Effector memory CD8-positive, alpha-beta T cell (primary cell): ENCODE measurements around the gene MYO1E.
A peak's percentile ranks its signal among the peaks of the same experiment; 100 is the strongest.

Source experiments
- ATAC-seq: fragments of 150-1000 bp; cut with Tn5 transposase; replicated peaks from 2 replicates; pipeline ENCODE4 v1.10.0; 2021; ENCODE audit warnings: mild to moderate bottlenecking, moderate library complexity
- DNase-seq, 3 experiments: peaks; one replicate each; pipeline ENCODE4 v3.0.0; 2021
- H3K27ac Mint-ChIP-seq, 2 donors: one replicate each; pipeline ENCODE4 v1.8.0; 2022; ENCODE audit warnings: mild to moderate bottlenecking in 2 of 2, mixed read lengths in 2 of 2, moderate library complexity in 2 of 2
- H3K27me3 Mint-ChIP-seq, 2 donors: one replicate each; pipeline ENCODE4 v1.8.0; 2022; ENCODE audit warnings: mixed read lengths in 2 of 2
- H3K36me3 Mint-ChIP-seq: one replicate; pipeline ENCODE4 v1.8.0; 2022; ENCODE audit warnings: mild to moderate bottlenecking, moderate library complexity, mixed read lengths; ENCODE audit not compliant: insufficient read depth
- H3K4me1 Mint-ChIP-seq, 2 donors: one replicate each; pipeline ENCODE4 v1.8.0; 2022; ENCODE audit warnings: low read depth in 2 of 2, mixed read lengths in 2 of 2
- H3K4me3 Mint-ChIP-seq, 2 donors: one replicate each; pipeline ENCODE4 v1.8.0; 2022; ENCODE audit warnings: mild to moderate bottlenecking in 2 of 2, mixed read lengths in 2 of 2, moderate library complexity in 2 of 2
- H3K9me3 Mint-ChIP-seq, 2 donors: one replicate each; pipeline ENCODE4 v1.8.0; 2022; ENCODE audit warnings: mixed read lengths in 2 of 2

MYO1E gene

DNA sequence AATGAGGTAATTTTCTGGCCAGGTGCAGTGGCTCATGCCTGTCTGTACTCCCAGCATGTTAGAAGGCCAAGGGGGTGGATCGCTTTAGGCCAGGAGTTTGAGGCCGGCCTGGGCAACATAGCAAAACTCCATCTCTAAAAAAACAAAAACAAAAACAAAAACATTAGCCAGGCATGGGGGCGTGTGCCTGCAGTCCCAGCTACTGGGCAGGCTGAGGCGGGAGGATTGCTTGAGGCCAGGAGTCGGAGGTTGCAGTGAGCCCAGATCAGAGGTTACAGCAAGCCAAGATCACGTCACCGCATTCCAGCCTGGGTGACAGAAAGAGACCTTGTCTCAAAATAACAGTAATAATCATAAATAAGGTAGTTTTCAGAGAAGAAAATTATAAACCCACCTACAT lies 110.4 kb downstream of the MYO1E start:
- Mint-ChIP-seq H3K27ac (no peak overlapping the region), H3K36me3 (no peaks in the 10 kb centered on the region)
- ATAC-seq, result no peak

DNA sequence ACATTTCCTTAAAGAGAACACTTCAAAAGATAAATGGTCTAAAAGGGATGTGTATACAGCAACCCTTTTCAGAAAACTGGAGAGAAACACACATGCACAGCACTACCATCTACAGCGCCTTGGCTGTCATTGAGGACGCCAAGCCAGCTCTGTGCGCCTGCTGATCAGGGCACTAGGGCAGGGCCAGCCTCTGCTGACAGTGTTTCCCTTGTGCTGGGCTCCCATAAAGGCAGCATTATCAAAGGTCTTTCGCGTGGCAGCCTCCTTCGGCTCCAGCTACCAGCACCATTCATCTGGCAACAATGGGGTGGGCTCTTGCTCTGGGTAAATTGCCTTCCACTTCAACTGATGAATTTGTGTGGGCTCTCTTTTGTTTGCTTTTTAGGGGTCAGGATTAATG lies 112.6 kb downstream of the MYO1E start:
- Mint-ChIP-seq H3K4me3 (no peak overlapping the region), H3K27me3 (peaks cover 0 to 4% of the 10 kb centered on the region in 2 donors), H3K4me1 (peaks cover 5 to 7% of the 10 kb centered on the region in 2 donors), H3K27ac (no peak overlapping the region), H3K9me3 (no peaks in the 10 kb centered on the region), H3K36me3 (no peaks in the 10 kb centered on the region)
- no peak for ATAC-seq
- no peak for DNase-seq

More for the DNA sequence above, 110.4 kb downstream of the MYO1E start:
- DNase-seq, result no peak
- no peak overlapping the region for H3K4me3 Mint-ChIP-seq
- no peaks in the 10 kb centered on the region for H3K9me3 Mint-ChIP-seq
- no peaks in the 10 kb centered on the region for H3K4me1 Mint-ChIP-seq
- peaks cover 0 to under 1% of the 10 kb centered on the region in 2 donors for H3K27me3 Mint-ChIP-seq

DNA sequence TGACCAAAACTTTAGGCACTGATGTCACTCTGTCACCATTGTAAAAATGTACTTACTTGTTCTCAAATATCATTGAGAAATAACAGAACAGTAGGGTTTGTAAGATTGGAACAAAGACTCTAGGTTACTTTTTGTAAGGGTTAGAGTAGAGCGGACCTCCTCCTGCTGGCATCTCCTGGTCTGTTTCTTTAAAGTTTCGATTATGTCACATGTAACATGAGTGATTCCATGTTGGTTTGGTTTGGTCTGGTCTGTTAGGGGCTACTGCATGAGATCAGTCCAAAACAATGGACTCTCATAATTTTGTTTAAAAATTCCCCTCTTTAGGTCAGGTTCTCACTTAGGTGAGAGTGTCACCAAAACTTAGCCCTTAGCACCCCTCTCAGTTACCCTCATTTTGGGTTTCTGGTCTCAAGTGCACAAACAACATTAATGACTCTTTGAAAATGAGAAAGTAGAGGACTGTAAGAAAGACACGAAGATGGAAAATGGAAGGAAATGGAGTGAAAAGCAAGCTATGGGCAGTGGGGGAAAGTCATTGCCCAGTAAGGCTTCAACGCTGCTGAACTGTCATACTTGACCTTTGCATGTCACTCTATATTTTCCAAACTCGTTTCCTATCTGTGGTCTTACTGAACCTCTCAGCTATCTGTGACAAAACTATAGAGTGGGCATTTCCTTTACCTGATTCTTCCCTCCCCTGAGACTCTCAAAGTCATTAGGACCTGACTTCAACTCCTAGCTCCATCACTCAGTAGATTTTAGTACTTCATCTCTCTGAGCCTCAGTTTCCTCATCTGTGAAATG lies 113.3 kb downstream of the MYO1E start:
- H3K27ac Mint-ChIP-seq, result no peak overlapping the region

DNA sequence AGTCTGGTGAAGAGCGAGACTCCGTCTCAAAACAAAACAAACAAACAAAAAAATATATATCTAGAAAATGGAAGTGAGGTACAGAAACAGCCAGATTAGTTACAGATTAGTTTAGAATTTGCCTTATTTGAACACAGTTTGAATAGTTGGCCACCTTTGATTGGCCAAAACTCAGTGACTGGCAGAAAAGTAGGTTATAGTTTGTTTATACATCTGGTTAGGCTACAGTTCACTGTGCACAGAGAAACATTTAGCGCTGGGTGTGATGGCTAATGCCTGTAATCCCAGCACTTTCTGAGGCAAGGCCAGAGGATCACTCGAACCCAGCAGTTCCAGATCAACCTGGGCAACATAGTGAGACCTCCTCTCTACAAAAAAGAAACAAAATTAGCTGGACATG lies 114.4 kb downstream of the MYO1E start:
- Mint-ChIP-seq H3K27me3 (peaks cover 0 to 4% of the 10 kb centered on the region in 2 donors), H3K36me3 (no peaks in the 10 kb centered on the region), H3K4me3 (no peak overlapping the region), H3K27ac (no peak overlapping the region), H3K9me3 (no peaks in the 10 kb centered on the region), H3K4me1 (peaks cover 5 to 7% of the 10 kb centered on the region in 2 donors)
- DNase-seq (no peak), ATAC-seq (no peak)

More for the DNA sequence above, 113.3 kb downstream of the MYO1E start:
- no peak for DNase-seq
- Mint-ChIP-seq H3K36me3 (no peaks in the 10 kb centered on the region), H3K9me3 (no peaks in the 10 kb centered on the region), H3K4me1 (peaks cover 5 to 7% of the 10 kb centered on the region in 2 donors), H3K4me3 (no peak overlapping the region), H3K27me3 (peaks cover 0 to 4% of the 10 kb centered on the region in 2 donors)
- ATAC-seq, result no peak

DNA sequence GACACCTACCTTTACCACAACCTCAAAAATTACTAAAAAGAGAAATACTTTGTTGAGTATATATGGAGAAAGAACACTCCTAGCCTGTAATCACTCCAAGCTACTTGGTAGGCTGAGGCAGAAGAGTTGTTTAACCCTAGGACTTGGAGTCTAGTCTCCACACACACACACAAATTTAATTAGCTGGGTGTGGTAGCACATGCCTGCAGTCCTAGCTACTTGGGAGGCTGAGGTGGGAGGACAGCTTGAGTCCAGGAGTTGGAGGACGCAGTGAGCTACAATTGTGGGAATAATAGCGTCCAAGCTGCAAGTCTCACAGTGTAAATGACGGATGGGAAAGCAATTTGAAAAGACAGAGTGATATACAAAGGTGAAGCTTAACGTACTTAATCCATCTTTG lies 115.5 kb downstream of the MYO1E start:
- Mint-ChIP-seq H3K27me3 (peaks cover 0 to 4% of the 10 kb centered on the region in 2 donors), H3K9me3 (no peaks in the 10 kb centered on the region), H3K4me3 (no peak overlapping the region), H3K36me3 (no peaks in the 10 kb centered on the region), H3K4me1 (peaks cover 5 to 7% of the 10 kb centered on the region in 2 donors), H3K27ac (no peak overlapping the region)
- DNase-seq (no peak), ATAC-seq (no peak)

DNA sequence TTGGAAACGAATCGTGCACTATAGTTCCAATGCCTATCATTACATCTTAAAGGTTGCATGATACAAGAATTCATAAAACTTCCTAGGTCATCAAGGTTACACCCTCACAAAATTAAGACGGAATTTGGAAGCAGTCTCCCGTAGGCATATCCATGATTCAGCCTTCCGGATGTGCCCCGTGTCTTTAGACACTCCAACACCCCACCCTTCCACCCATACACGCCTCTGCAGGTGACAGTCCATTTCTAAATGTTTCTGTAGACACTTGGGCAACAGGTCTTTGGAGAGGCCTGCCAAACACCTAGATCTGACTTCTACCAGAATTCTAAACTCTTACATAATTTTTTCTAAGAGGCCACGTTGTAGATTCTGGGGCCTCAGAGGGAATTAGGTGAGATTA lies 116.2 kb downstream of the MYO1E start:
- Mint-ChIP-seq H3K4me3 (no peak overlapping the region), H3K27me3 (peaks cover 0 to 4% of the 10 kb centered on the region in 2 donors), H3K9me3 (no peaks in the 10 kb centered on the region), H3K27ac (no peak overlapping the region), H3K36me3 (no peaks in the 10 kb centered on the region), H3K4me1 (peaks cover 5 to 7% of the 10 kb centered on the region in 2 donors)
- DNase-seq, result no peak
- ATAC-seq, result no peak

DNA sequence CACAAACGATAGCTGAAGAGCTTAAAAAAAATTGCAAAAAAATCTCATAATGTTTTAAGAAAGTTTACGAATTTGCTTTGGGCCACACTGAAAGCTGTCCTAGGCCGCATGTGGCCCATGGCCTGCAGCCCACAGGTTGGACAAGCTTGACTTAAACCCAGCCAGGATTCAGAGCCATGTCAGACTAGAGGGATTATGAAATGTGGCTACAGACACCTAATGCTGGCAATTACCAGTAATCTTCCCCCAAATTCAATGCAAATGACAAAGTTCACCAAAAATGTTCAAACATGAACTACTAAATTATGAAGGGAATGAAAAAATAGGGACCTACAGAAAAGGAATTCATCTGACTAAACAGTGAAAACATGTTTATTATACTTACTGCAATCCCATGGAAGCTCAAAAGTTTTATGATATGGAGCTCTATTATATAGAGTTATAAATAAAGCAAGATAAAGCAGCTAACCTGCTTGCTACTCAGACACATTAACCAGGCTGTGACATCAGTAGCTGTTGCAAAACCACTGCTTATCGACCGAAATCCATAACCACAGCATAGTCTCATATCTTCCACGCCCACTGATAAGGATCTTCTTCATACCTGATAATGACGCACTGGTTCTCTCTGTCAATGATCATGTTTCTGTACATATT lies 116.9 kb downstream of the MYO1E start:
- H3K4me3 Mint-ChIP-seq, result no peak overlapping the region
- no peak for DNase-seq
- H3K27me3 Mint-ChIP-seq, result peaks cover 0 to 4% of the 10 kb centered on the region in 2 donors
- no peak overlapping the region for H3K27ac Mint-ChIP-seq
- H3K36me3 Mint-ChIP-seq, result no peaks in the 10 kb centered on the region
- peak; percentile 54 for ATAC-seq
- no peaks in the 10 kb centered on the region for H3K9me3 Mint-ChIP-seq
- H3K4me1 Mint-ChIP-seq, result peaks cover 5 to 7% of the 10 kb centered on the region in 2 donors

DNA sequence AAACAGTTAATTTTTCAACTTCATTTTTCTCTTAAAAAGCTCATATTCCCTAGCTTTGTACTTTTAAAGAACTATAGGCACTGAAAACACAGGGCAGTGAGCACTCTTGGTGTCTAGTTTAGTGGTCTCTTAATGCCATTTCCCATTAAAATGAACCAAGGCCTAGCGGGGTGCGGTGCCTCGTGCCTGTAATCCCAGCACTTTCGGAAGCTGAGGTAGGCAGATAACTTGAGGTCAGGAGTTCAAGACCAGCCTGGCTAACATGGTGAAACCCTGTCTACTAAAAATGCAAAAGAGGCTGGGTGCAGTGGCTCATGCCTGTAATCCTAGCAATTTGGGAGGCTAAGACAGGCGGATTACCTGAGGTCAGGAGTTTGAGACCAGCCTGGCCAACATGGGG lies 120.5 kb downstream of the MYO1E start:
- H3K4me1 Mint-ChIP-seq, result peaks cover 5 to 7% of the 10 kb centered on the region in 2 donors
- no peak overlapping the region for H3K4me3 Mint-ChIP-seq
- DNase-seq (no peak), ATAC-seq (no peak)
- H3K27me3 Mint-ChIP-seq, result peaks cover 0 to 2% of the 10 kb centered on the region in 2 donors
- no peaks in the 10 kb centered on the region for H3K36me3 Mint-ChIP-seq
- H3K9me3 Mint-ChIP-seq, result no peaks in the 10 kb centered on the region
- H3K27ac Mint-ChIP-seq, result no peak overlapping the region

DNA sequence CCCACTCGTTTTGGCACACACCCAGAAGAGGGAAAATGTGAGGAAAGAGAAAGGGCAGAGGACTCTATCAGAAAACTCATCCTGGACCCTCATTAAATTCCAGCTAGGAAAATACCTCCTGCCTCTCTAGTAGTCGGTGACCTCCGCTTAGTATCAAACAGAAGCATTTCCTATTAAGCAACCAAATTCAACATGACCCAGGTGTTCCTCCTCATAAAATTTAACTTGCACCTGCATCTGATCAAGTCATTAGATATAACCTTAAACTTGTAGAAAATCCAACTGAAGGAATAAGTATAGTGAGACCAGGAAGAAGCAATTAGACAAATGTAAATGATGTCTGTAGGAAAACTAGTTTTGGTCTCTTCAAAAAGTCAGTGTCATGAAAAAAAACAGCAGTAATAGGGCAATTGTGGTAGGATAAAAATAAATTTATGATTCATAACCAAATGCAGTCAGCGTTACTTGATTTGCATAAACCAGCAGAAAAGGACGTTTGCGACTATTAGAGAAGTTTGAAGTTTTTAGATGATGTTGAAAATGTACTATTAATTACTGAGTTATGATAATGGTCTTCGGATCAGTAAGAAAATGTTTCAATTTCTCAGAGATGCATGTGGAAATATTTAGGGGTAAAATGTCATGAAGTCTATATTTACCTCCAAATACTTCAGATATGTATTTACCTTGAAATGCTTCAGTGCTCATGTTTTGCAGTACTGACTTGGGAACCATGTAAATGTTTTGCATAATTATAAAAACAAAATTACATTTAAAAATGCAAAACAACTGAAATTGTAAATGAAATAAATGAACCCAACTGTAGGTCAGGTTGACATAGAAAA lies 121.4 kb downstream of the MYO1E start:
- no peaks in the 10 kb centered on the region for H3K36me3 Mint-ChIP-seq
- no peak overlapping the region for H3K27ac Mint-ChIP-seq
- H3K9me3 Mint-ChIP-seq, result no peaks in the 10 kb centered on the region
- DNase-seq, result no peak
- peaks cover 0 to 5% of the 10 kb centered on the region in 2 donors for H3K27me3 Mint-ChIP-seq
- no peak for ATAC-seq
- no peak overlapping the region for H3K4me3 Mint-ChIP-seq
- H3K4me1 Mint-ChIP-seq, result peaks cover 5 to 7% of the 10 kb centered on the region in 2 donors

DNA sequence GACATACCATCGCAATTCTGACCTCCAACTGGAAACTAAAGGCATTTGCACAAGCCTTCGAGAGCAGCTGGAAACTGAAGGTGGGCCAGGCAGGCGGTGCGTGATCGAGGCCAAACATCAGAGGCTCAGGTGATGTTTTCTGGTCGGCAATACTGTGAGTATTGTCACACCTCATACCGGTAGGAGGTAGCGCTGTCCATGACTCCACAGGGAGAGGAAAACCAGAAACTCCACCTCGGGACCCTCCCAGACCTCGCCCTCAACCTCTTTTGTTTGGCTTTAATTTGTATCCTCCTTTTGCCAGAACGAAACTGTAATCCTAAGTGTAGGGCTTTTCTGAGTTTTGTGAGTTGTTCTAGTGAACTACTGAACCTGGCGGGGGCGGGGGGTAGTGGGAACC lies 122.4 kb downstream of the MYO1E start:
- no peak overlapping the region for H3K4me3 Mint-ChIP-seq
- no peak for ATAC-seq
- no peaks in the 10 kb centered on the region for H3K36me3 Mint-ChIP-seq
- H3K4me1 Mint-ChIP-seq, result no peaks in the 10 kb centered on the region
- H3K9me3 Mint-ChIP-seq, result no peaks in the 10 kb centered on the region
- peaks cover 0 to 6% of the 10 kb centered on the region in 2 donors for H3K27me3 Mint-ChIP-seq
- no peak for DNase-seq
- H3K27ac Mint-ChIP-seq, result no peak overlapping the region

DNA sequence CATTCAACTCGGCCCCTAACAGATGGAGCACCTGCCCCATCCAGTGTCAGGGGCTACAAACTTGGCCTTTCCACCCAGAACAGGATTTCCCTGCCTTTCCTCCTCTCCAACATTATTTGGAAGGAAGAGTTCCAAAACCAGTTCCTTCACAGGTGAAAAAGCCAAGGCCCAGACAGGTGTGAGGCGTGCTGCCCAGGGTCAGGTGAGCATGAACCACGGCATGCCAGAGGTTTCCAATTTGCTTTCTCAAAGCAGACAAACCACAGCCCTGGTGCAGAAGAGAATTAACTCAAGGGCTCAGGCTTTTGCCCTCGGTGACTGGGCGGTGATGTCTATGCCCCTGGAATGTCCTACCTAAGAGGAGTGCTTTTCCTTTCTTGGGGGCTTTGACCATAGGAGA lies 122.9 kb downstream of the MYO1E start:
- no peaks in the 10 kb centered on the region for H3K9me3 Mint-ChIP-seq
- H3K36me3 Mint-ChIP-seq, result no peaks in the 10 kb centered on the region
- H3K4me3 Mint-ChIP-seq, result no peak overlapping the region
- ATAC-seq, result no peak
- peaks cover 0 to 6% of the 10 kb centered on the region in 2 donors for H3K27me3 Mint-ChIP-seq
- H3K27ac Mint-ChIP-seq, result no peak overlapping the region
- no peak for DNase-seq
- H3K4me1 Mint-ChIP-seq, result no peaks in the 10 kb centered on the region

DNA sequence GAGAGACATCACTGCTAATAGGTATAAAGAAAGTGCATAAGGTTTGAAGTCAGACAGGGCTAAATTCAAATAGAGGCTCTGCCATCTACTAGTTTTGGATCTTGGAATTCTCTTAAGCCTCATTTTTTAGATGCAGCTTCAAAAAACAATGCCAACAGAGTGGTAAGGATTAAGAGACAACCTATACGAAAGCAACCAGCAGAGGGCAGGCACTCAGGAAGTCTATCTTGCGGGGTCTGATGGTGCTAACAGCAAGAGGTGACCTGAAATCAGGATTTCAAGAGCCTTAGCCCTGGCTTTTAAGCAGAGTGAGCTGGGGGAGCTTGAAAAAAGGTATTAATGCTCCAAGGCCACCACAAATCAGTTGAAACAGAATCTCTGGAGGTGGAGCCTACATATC lies 125.3 kb downstream of the MYO1E start:
- peaks cover 0 to 6% of the 10 kb centered on the region in 2 donors for H3K27me3 Mint-ChIP-seq
- ATAC-seq (peak; percentile 72), DNase-seq (peak; percentile 42 to 46 (median 44))
- no peaks in the 10 kb centered on the region for H3K9me3 Mint-ChIP-seq
- H3K4me3 Mint-ChIP-seq, result no peak overlapping the region
- no peaks in the 10 kb centered on the region for H3K36me3 Mint-ChIP-seq
- H3K27ac Mint-ChIP-seq, result no peak overlapping the region
- no peaks in the 10 kb centered on the region for H3K4me1 Mint-ChIP-seq

DNA sequence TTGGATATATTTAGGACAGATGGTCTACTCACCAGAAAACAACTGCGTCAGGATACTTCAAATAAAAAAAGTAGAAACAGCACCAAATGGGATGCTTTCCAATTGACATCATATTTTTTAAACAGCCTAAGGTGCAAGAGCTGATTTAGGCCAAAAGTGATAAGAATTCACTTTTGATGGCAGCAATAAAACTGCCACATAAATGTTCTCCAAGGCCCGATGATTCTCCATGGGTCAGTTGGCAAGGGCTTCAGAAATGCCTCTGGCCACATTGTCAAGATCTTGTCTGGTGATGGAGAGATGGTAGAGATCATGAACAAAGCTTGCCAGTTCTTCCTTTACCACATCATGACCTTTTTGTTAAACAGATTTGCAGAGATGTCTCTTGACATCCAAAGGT lies 127.1 kb downstream of the MYO1E start:
- Mint-ChIP-seq H3K4me1 (no peaks in the 10 kb centered on the region), H3K27me3 (peaks cover 5 to 12% of the 10 kb centered on the region in 2 donors), H3K27ac (no peak overlapping the region), H3K4me3 (no peak overlapping the region), H3K36me3 (no peaks in the 10 kb centered on the region), H3K9me3 (no peaks in the 10 kb centered on the region)
- DNase-seq (no peak), ATAC-seq (no peak)
